GDM1 (cell line): ENCODE measurements around the gene BRAF.
"Not testable (repeated sequence)": the region's sequence is repeated elsewhere in the genome, so short reads cannot be mapped to it uniquely, and the experiment has no call there.

Source experiments
- DNase-seq: peaks from one replicate; lab custom pipeline; 2025; lab: John Stamatoyannopoulos, UW

The BRAF gene

GRCh38 chr7:140876519-140877248, 48.0 kb downstream of the BRAF start:
- no peak for DNase-seq

- no peak for DNase-seq
Observed at GRCh38 chr7:140873434-140873833, 51.3 kb downstream of the BRAF start.

- DNase-seq, result no peak
Observed at GRCh38 chr7:140870003-140870402, 54.7 kb downstream of the BRAF start.

- DNase-seq, result no peak
Observed at GRCh38 chr7:140869430-140869829, 55.3 kb downstream of the BRAF start.

- DNase-seq, result no peak
Observed at GRCh38 chr7:140867467-140868462, 57.0 kb downstream of the BRAF start.

GRCh38 chr7:140866926-140867325, 57.8 kb downstream of the BRAF start:
- DNase-seq, result no peak

GRCh38 chr7:140864732-140865131, 60.0 kb downstream of the BRAF start:
- no peak for DNase-seq

- no peak for DNase-seq
Observed at GRCh38 chr7:140863867-140864266, 60.9 kb downstream of the BRAF start.

- DNase-seq, result no peak
Observed at GRCh38 chr7:140863184-140863583, 61.5 kb downstream of the BRAF start.

GRCh38 chr7:140857048-140857447, 67.7 kb downstream of the BRAF start:
- DNase-seq, result no peak

GRCh38 chr7:140841166-140841715, 83.5 kb downstream of the BRAF start:
- peak; percentile 28 for DNase-seq

GRCh38 chr7:140831724-140832123, 93.0 kb downstream of the BRAF start:
- no peak for DNase-seq

GRCh38 chr7:140829720-140830119, 95.0 kb downstream of the BRAF start:
- DNase-seq, result no peak

- DNase-seq, result no peak
Observed at GRCh38 chr7:140828741-140829140, 96.0 kb downstream of the BRAF start.

- DNase-seq, result not testable (repeated sequence)
Observed at GRCh38 chr7:140817383-140817782, 107.3 kb downstream of the BRAF start.

- peak; percentile 42 for DNase-seq
Observed at GRCh38 chr7:140810830-140811556, 113.7 kb downstream of the BRAF start.

GRCh38 chr7:140810385-140810784, 114.3 kb downstream of the BRAF start:
- DNase-seq, result no peak

GRCh38 chr7:140778975-140779374, 145.8 kb downstream of the BRAF start:
- DNase-seq, result no peak

GRCh38 chr7:140778568-140778967, 146.2 kb downstream of the BRAF start:
- no peak for DNase-seq

- no peak for DNase-seq
Observed at GRCh38 chr7:140774371-140774770, 150.4 kb downstream of the BRAF start.

- no peak for DNase-seq
Observed at GRCh38 chr7:140773104-140773503, 151.6 kb downstream of the BRAF start.

- DNase-seq, result no peak
Observed at GRCh38 chr7:140771826-140772225, 152.9 kb downstream of the BRAF start.
